ENCODE data around the gene OR2L13. TPM values are rescaled to one million over a fixed set of nuclear protein-coding genes. Genes with fewer than 3 reads are reported as not detected.

Gene OR2L13
- total RNA-seq, 3 donors from 2014 or later: 0.29 to 0.33 TPM; not detected in 1

- H3K27ac ChIP-seq: no peak overlapping the region
- peaks cover 21 to 49% of the 10 kb centered on the region in 2 donors for H3K9me3 ChIP-seq
- intact Hi-C loops (cut with DNase I; ENCODE audit: low total_unique reads): no loop called here
- H3K36me3 ChIP-seq: no peaks in the 10 kb centered on the region
- H3K4me3 ChIP-seq: no peak overlapping the region
- H3K27me3 ChIP-seq: no peaks in the 10 kb centered on the region
- no peak for DNase-seq (ENCODE audit: low spot score in 2 of 2)
- no peaks in the 10 kb centered on the region for H3K4me1 ChIP-seq
- no peak for TF ChIP-seq POLR2AphosphoS5 (IDR thresholded peaks at IDR 0.05)
- no peak for TF ChIP-seq CTCF (IDR thresholded peaks at IDR 0.05)
- no peak for TF ChIP-seq POLR2A (IDR thresholded peaks at IDR 0.05)
Observed at GRCh38 chr1:248111157-248111556, 16.2 kb downstream of the OR2L13 start.

- Histone ChIP-seq H3K4me3 (peak overlapping the region in 1 of 3 donors; percentile 10), H3K9me3 (peaks cover 25 to 39% of the 10 kb centered on the region in 2 donors), H3K27ac (no peak overlapping the region), H3K36me3 (no peaks in the 10 kb centered on the region), H3K27me3 (no peaks in the 10 kb centered on the region), H3K4me1 (no peaks in the 10 kb centered on the region)
- no peak for DNase-seq (ENCODE audit: low spot score in 2 of 2)
- intact Hi-C loops (cut with DNase I; ENCODE audit: low total_unique reads): no loop called here
- TF ChIP-seq POLR2AphosphoS5 (IDR thresholded peaks at IDR 0.05) (no peak), POLR2A (IDR thresholded peaks at IDR 0.05) (no peak), CTCF (IDR thresholded peaks at IDR 0.05) (no peak)
Observed at GRCh38 chr1:248114890-248115289, 19.9 kb downstream of the OR2L13 start.

- H3K27ac ChIP-seq: no peak overlapping the region
- no peaks in the 10 kb centered on the region for H3K36me3 ChIP-seq
- DNase-seq (ENCODE audit: low spot score in 2 of 2): no peak
- H3K9me3 ChIP-seq: peaks cover 9 to 19% of the 10 kb centered on the region in 2 donors
- no peak overlapping the region for H3K4me3 ChIP-seq
- no peaks in the 10 kb centered on the region for H3K27me3 ChIP-seq
- TF ChIP-seq CTCF (IDR thresholded peaks at IDR 0.05) (no peak), POLR2A (IDR thresholded peaks at IDR 0.05) (no peak), POLR2AphosphoS5 (IDR thresholded peaks at IDR 0.05) (no peak)
- intact Hi-C loops (cut with DNase I; ENCODE audit: low total_unique reads): no loop called here
- H3K4me1 ChIP-seq: no peaks in the 10 kb centered on the region
Observed at GRCh38 chr1:248127653-248128052, 32.7 kb downstream of the OR2L13 start.

- H3K4me1 ChIP-seq: no peaks in the 10 kb centered on the region
- no peak for DNase-seq (ENCODE audit: low spot score in 2 of 2)
- TF ChIP-seq POLR2A (IDR thresholded peaks at IDR 0.05): no peak
- intact Hi-C loops (cut with DNase I; ENCODE audit: low total_unique reads): no loop called here
- H3K36me3 ChIP-seq: no peaks in the 10 kb centered on the region
- no peak overlapping the region for H3K27ac ChIP-seq
- H3K27me3 ChIP-seq: no peaks in the 10 kb centered on the region
- no peak overlapping the region for H3K4me3 ChIP-seq
- peaks cover 0 to 18% of the 10 kb centered on the region in 2 donors for H3K9me3 ChIP-seq
Observed at GRCh38 chr1:248136811-248137210, 41.8 kb downstream of the OR2L13 start.

GRCh38 chr1:248140846-248141245, 45.9 kb downstream of the OR2L13 start:
- intact Hi-C loops (cut with DNase I; ENCODE audit: low total_unique reads): no loop called here
- no peaks in the 10 kb centered on the region for H3K4me1 ChIP-seq
- H3K4me3 ChIP-seq: no peak overlapping the region
- H3K27ac ChIP-seq: no peak overlapping the region
- no peaks in the 10 kb centered on the region for H3K36me3 ChIP-seq
- TF ChIP-seq POLR2AphosphoS5 (IDR thresholded peaks at IDR 0.05): no peak
- TF ChIP-seq CTCF (IDR thresholded peaks at IDR 0.05): no peak
- no peak for TF ChIP-seq POLR2A (IDR thresholded peaks at IDR 0.05)
- no peaks in the 10 kb centered on the region for H3K27me3 ChIP-seq
- peaks cover 0 to 5% of the 10 kb centered on the region in 2 donors for H3K9me3 ChIP-seq
- DNase-seq (ENCODE audit: low spot score in 2 of 2): no peak

- H3K27me3 ChIP-seq: no peaks in the 10 kb centered on the region
- intact Hi-C loops (cut with DNase I; ENCODE audit: low total_unique reads): no loop called here
- no peak for TF ChIP-seq POLR2AphosphoS5 (IDR thresholded peaks at IDR 0.05)
- TF ChIP-seq CTCF (IDR thresholded peaks at IDR 0.05): no peak
- TF ChIP-seq POLR2A (IDR thresholded peaks at IDR 0.05): no peak
- no peaks in the 10 kb centered on the region for H3K36me3 ChIP-seq
- H3K27ac ChIP-seq: no peak overlapping the region
- peaks cover 5 to 8% of the 10 kb centered on the region in 2 donors for H3K9me3 ChIP-seq
- no peak overlapping the region for H3K4me3 ChIP-seq
- H3K4me1 ChIP-seq: no peaks in the 10 kb centered on the region
- DNase-seq (ENCODE audit: low spot score in 2 of 2): no peak
Observed at GRCh38 chr1:248143311-248143710, 48.3 kb downstream of the OR2L13 start.

All from breast epithelium (tissue), 4 donors.